Measurements from ENCODE around the gene IP6K1.
"Not testable (repeated sequence)": the region's sequence is repeated elsewhere in the genome, so short reads cannot be mapped to it uniquely, and the experiment has no call there.

Gene IP6K1

DNA sequence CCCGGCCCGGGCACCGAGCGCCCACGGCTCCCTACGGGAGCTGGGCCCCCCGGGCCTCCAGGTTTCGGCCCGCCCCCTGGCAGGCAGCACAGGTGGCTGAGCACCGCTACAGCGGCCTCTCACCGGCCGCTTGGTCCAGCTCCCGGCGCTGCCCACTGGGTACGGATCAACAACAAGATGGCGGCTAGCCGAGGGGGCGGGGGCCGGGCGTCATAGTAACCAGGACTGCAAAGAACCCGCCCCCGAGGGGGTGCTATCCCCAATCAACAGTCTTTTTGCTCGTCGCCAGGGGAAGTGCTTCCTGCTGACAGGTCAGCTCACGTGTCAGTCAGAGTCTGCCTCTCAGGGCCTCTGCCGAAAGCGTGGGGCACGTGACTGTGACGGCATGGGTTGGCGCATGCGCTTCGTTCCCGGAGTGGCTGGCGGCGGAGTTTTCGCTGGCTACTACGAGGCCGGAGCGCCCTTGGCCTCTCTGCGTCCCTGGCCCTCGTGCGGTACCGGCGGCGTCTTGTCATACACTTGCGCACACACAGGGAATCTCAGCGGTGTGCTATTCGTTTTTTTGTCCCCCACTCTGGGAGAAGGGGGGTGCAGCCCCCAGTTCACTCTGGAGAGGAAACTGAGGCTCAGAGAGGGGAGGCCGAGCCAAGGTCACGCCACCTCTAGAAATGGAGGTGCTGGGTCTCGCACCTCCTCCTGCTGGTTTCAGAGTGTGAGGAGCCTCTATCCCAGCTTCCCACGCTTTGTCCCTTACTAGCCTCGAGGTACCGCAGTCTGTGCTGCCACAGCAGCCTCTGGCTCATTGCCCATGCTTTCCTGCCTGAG, at the start of gene IP6K1:
TSS of gene IP6K1 (minus strand) at position 186 of the 825 bp plus-strand sequence. CDS start 38,502 bp downstream, outside the sequence.
- peak; percentile 98 for DNase-seq

DNA sequence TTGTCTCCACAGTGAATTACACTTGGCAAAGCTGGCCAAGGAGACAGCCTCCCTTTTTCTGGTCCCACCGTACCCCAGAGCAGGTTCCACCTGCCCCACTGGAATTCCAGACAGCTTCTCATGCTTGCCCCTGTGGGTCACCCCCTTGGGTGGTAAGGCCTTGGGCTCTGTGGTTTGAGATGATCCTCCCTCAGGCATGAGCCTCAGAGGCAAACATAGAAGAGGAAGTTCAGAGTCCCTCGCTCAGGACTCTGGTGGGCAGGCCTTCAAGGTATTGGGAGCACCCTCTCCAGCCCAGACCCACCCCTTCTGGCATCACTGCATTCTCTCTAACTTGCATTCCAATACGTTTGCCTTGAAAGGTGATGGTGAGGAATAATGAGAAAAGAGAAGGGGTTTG, 45.0 kb upstream of the IP6K1 start:
- no peak for DNase-seq

DNA sequence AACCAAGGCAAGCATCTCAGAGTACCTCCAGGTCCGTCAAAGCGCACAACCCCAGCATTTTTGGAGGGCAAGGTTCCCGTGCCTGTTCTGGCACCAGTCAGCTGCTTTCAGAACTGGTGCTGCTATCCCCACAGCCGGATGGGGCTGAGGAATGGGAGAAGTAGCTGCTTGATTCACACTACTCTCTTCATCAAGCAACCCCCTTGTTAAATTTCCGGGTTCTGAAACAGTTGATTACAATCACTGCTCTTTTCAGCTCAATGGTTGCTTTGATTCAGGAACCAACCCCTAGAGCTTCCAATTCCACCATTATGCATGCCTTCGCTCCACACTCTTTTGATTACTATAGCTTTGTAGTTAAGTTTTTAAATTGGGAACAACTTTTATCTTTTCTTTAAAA, 39.7 kb upstream of the IP6K1 start:
- DNase-seq = no peak

- DNase-seq = not testable (repeated sequence)
These were observed 36.8 kb upstream of the IP6K1 start for GRCh38 chr3:49823131-49823530.

GRCh38 chr3:49813497-49814174, 27.3 kb upstream of the IP6K1 start, which contains the start of gene UBA7:
Gene UBA7, minus strand, starts transcription at chr3:49813953. Its CDS starts 166 bp downstream, at chr3:49813787.
- DNase-seq = no peak

GRCh38 chr3:49812916-49813496, 26.7 kb upstream of the IP6K1 start:
- DNase-seq = no peak

- DNase-seq = no peak
These were observed 21.2 kb upstream of the IP6K1 start for GRCh38 chr3:49807431-49808114.

- no peak for DNase-seq
These were observed 20.5 kb upstream of the IP6K1 start for GRCh38 chr3:49806850-49807249.

DNA sequence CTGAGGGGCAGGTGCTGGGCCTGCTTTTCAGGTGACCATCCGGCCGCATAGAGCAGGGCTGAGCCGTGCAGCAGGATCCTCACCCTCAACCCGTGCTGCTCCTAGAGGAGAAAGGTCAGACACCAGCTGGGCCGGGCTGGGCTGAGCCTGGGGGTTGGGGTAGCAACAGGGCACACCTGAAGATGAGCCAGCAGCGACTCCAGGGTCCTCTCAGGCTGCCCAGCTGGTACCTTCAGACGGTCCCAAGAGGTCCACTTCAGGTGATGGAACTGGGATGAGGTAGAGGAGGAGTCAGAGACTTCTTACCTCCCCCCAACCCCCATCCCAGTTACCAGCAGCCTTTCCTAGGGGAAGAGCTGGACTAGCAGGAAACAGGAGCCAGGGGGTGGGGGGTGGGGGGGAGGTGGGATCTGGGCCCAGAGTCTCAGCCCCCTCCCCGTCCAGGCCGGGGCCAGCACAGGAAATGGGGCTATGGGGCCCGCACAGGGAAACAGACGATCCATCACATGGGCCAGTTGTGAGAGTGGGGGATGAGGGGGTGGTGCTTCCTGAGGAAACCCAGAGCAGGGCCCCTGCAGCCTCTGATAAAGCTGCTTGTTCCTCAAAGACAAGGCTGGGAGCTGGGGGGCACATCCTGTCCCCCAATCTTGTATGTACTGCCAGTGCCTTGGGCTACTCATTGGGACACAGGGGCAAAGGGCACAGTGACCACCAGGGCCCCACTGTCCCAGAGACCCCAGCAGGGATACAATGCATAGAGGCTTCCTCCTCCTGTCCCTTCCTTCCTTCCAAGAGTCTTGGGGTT, 19.8 kb upstream of the IP6K1 start:
- DNase-seq = no peak

DNA sequence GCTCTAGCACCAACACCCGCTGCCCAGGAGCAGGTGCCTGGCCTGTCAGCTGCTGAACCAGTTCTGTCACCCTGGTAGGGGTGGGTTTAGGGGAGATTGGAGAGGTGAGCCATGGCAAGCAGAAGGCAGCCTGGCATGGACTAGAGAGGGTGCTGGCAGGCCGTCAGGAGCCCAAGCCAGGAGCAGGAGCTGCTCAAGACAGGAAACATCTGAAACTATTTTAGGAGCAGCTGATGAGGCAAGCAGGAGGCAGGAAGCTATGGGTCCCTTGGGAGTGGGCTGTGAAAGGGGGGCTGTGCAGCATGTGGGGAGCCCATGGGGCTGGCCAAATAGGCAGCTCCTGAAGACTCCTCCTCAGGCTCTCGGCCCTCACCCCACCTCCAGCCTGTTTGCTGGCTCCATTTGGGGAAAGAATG, 19.0 kb upstream of the IP6K1 start:
- no peak for DNase-seq

GRCh38 chr3:49804141-49805041, 18.0 kb upstream of the IP6K1 start:
- DNase-seq = no peak

DNA sequence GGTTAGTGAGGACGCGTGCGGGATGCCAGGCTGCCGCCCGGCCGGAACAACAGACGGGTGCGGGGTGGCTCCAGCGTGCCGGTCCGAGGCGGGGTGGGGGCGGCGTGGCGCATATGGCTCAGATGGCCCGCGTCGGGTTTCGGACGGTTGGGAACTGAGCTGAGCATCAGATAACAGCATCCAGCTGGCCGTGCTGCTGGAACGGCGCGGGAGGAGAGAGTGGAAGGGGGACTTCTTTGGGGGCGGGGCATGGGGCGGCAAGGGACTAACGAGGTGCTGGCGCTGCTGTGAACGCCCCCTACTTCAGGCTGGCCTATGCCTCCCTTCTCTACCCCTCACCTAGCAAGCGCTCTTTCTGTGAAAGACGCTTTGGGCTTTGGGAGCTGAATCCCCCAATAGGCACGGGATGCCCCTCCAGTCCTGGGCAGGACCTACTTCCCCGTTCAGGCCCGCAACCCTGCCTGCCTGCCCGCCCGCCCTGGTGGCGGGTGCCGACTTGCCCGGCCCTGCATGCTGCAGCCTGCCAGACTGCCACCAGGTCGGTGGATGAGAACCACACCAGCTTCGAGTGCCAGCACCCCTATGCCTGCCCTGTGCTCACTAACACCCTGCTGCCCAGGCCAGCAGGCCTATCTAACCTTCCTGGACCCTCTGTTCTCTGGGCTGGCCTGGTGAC, 17.3 kb upstream of the IP6K1 start:
- no peak for DNase-seq

DNA sequence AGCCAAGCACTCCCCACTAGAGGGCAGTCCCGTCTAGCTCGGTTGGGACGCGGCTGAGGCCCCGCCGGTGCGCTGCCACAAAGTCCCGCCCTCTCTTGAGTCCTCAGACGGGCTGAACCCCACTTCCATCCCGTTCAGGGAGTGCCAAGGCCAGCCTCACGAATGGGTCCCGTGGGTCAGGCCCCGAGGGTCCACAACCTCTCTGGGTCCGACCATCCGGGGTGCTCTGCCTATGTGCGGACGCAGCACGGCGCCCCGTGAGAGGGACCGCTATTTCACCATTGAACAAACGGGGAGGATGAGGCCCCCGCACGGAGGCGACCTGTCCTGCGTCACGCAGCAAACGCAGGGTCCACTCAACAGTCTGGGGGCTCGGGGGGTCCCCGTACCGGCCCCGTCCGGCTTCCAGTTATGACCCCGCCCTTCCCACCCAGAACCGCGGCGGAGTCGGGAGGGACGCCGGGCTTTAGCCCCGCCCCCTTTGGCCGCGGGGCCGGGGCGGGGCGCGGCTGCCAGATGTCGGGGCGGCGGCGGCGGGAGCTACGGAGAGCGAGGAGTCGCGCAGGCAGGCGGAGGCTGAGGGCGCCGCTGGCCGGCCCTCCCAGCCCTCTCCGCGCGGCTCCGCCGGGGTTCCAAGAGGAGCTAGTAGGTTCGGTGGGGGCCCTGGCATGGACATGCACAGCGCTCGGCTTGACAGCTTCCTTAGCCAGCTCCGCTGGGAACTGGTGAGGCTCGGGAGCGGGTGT, 16.6 kb upstream of the IP6K1 start, which contains the start of gene INKA1:
TSS of gene INKA1 (plus strand) at position 543 of the 746 bp plus-strand sequence. CDS start at position 675, 132 bp downstream.
- peak; percentile 57 for DNase-seq

DNA sequence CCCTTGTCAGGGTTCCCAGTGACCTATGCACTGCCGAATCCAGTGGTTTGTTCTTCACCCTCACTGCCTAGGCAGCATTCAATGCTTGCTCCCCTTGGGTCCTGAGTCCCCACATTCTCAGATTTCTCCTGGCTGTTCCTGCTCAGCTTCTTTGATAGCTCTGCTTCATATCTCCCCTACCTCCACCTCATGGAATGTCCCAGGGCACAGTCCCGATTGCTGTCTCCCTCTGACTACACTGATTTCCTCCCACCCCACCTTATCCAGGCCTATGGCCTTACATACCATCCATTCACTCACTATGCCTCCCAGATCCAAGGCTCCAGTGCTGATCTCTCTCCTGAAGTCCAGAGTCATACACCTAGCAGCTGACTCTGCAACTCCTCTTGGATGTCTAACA, 14.8 kb upstream of the IP6K1 start:
- DNase-seq = no peak

DNA sequence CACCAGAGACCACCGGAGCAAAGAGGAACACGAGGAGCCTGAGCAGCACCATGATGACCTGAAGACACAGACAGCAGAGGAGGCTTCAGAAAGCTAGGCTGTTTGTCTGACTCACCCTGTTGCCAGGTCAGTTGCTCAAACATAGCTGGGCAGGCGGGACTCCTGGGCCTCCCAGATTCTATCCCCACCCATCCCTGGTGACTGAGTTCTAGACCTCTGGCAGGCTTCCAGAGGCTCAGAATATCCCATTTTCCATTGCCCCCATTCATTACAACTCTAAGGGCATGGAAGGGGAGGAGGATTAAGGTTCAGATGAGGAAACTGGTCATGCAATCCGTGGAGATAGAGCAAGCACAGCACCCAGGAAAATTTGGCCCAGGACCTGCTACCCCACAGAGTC, 13.4 kb upstream of the IP6K1 start, which contains the start of gene CDHR4:
TSS of gene CDHR4 (minus strand) at position 113 of the 400 bp plus-strand sequence. CDS start at position 52, 61 bp downstream.
- DNase-seq = no peak

DNA sequence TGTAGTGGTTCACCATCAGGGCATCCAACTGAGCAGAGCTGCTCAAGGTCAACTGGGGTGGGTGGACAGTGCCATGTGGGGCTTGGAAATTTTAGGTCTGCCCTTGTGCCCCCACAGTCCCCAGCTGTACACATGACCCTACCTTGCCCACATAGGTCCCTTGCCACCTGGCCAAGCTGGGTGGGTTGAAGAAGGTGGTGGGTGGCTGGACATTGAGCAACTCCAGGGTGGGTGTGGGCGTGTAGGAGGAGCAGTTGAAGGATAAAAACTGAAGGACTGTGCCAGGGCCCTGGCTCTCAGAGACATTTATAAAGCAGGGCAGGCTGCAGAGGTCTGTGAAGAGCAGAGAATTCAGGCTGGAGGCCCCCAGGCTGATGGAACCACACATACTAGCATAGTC, 12.8 kb upstream of the IP6K1 start:
- DNase-seq = no peak

DNA sequence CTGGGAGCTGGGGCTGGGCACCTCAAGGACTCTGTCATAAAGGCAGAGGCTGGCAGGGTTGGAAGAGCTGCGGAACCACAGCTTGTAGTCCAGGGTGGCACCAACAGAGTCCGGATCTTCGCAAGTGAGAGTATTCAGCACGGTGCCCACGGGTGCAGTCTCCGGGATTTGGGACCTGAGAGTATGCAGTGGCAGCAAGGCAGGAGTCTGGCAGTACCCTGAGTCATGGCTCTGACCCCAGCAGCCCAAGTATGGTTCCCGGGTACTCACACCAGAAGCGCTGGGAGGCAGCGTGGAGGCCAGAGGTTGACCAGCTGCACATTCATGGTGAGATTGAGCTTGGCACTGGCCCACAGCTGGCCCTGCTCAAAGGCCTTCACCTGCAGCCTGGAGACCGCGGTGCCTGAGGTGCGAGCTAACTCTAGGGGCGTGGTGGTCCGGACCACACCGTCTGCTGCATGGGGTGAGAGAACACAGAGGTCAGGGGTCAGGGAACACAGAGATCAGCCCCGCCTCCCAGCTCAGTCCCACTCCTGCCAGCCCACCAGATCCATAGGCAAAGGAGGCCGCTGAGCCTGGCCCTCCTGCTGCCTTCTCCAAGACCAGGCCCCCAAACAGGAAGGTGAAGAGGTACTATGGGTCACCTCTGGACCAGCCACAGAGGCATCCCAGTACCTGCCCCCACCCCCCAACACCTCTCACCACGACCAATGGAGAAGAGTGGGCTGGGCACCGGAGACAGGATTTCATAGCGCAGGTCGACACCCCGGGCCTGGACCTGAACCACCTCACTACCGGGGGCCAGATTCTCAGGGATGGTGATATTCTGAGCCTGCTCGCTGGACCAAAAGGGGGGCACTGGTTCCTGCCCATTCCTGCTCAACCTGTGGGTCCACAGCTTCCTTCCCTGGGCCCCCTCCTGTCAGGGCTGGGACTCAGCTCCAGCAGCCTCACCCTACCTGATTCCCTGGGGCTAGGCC, 8.9 kb upstream of the IP6K1 start:
- no peak for DNase-seq

DNA sequence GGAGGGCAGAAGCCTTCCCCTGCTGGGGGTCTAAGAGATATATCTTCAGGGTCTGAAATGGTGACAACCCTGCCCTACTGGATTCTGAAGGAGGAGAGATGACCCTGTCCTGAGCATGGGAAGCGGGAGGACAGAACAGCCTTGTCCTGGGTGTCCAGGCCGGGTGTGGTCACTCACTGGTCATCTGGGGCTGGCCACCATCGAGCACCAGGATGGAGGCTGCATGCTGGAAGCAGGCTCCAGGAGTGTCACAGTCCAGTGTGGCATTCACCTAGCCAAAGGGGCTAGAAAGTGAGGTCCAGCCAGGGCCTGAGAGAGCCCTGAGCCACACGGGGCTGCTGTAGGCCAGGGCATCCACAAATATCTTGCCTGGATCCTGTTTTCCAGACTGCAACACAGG, 8.1 kb upstream of the IP6K1 start:
- DNase-seq = no peak
